Endothelial cell of umbilical vein (primary cell): Measurements from ENCODE around the gene GRIK1. TPM values are rescaled to one million over a fixed set of nuclear protein-coding genes. Genes with fewer than 3 reads are reported as not detected.

Source experiments
- BruUV-seq: library from RNA; stranded (reverse); fragments of 400-500 nt; replicated peaks from 2 replicates; lab custom pipeline; 2021; lab: Mats Ljungman, UMichigan
- CTCF ChIA-PET: fragments of 300-600, 350-600 bp; sonication (Branson Sonifier 250); formaldehyde crosslinking; loops from one replicate; lab custom pipeline; 2021; ENCODE audit warnings: antibody characterized with exemption, inconsistent platforms; lab: Charles Lee
- POLR2A ChIA-PET: fragments of 300-600, 350-600 bp; sonication (Branson Sonifier 250); formaldehyde crosslinking; loops from one replicate; lab custom pipeline; 2021; ENCODE audit warnings: antibody characterized with exemption, inconsistent platforms; lab: Charles Lee
- DNase-seq: peaks from one replicate; pipeline ENCODE4 v3.0.0-alpha.2; 2011; ENCODE audit warnings: low read depth, low spot score
- FAIRE-seq: peaks from 2 replicates; lab custom pipeline; 2011; peaks lifted over from hg19 to GRCh38; lab: Jason Lieb, UNC
- H2AFZ ChIP-seq: 2 replicates; pipeline ENCODE4 v1.6.0; 2012; ENCODE audit warnings: low read depth, low read length, control low read depth, inconsistent platforms
- H3K27ac ChIP-seq: 2 replicates; pipeline ENCODE4 v1.5.1; 2011; ENCODE audit warnings: low read depth, mild to moderate bottlenecking, control low read depth, low read length, moderate library complexity; ENCODE audit not compliant: insufficient read depth
- H3K27me3 ChIP-seq, 2 experiments: 2 replicates each; pipeline versions ENCODE4 v1.6.0 to v1.6.1; 2011; ENCODE audit warnings: low read length in 2 of 2, mixed read lengths in 1 of 2; ENCODE audit not compliant: control insufficient read depth in 2 of 2, insufficient read depth in 2 of 2
- H3K36me3 ChIP-seq, 2 experiments: 2 replicates in 1 of 2; 3 replicates in 1 of 2; pipeline ENCODE4 v1.5.1; 2011; ENCODE audit warnings: low read length in 2 of 2, mild to moderate bottlenecking in 1 of 2, moderate library complexity in 1 of 2; ENCODE audit not compliant: control insufficient read depth in 2 of 2, insufficient read depth in 2 of 2; ENCODE audit errors: extremely low read depth in 1 of 2
- H3K4me1 ChIP-seq: 3 replicates; pipeline ENCODE4 v1.5.1; 2011; ENCODE audit warnings: mild to moderate bottlenecking, low read length; ENCODE audit not compliant: control insufficient read depth, insufficient read depth; ENCODE audit errors: extremely low read depth
- H3K4me2 ChIP-seq: 2 replicates; pipeline ENCODE4 v1.6.1; 2011; ENCODE audit warnings: low read length, control low read depth, mixed read lengths; ENCODE audit not compliant: insufficient read depth
- H3K4me3 ChIP-seq, 3 experiments: fragments of 200-600 bp in 1 of 3; sonication (generic), shearing (Covaris generic) in 1 of 3; replicated peaks in 1 of 3; 2 replicates each; pipeline ENCODE4 v1.5.1; 2011 to 2016; ENCODE audit warnings: control low read depth in 3 of 3, low read length in 3 of 3, mild to moderate bottlenecking in 2 of 3, inconsistent platforms in 1 of 3, low read depth in 1 of 3, moderate library complexity in 1 of 3; ENCODE audit not compliant: insufficient read depth in 1 of 3
- H3K79me2 ChIP-seq: 2 replicates; pipeline ENCODE4 v1.6.0; 2012; ENCODE audit warnings: low read length, inconsistent platforms; ENCODE audit not compliant: control insufficient read depth, insufficient read depth
- H3K9ac ChIP-seq: replicated peaks from 2 replicates; pipeline ENCODE3; 2011; ENCODE audit warnings: low read length, control low read depth; ENCODE audit not compliant: insufficient read depth; ENCODE audit errors: extremely low read depth
- H3K9me1 ChIP-seq: replicated peaks from 3 replicates; pipeline ENCODE4 v1.6.0; 2011; ENCODE audit warnings: mild to moderate bottlenecking, low read length; ENCODE audit not compliant: control insufficient read depth, insufficient read depth; ENCODE audit errors: extremely low read depth
- H3K9me3 ChIP-seq: replicated peaks from 2 replicates; pipeline ENCODE4 v1.5.1; 2012; ENCODE audit warnings: low read length, inconsistent platforms; ENCODE audit not compliant: control insufficient read depth, insufficient read depth
- H4K20me1 ChIP-seq: replicated peaks from 2 replicates; pipeline ENCODE3; 2011; ENCODE audit warnings: mild to moderate bottlenecking, low read length; ENCODE audit not compliant: control insufficient read depth, insufficient read depth; ENCODE audit errors: extremely low read depth
- FOS ChIP-seq: IDR thresholded peaks from 2 replicates; pipeline ENCODE4 v1.6.1; 2011; ENCODE audit warnings: mild to moderate bottlenecking, low read length, moderate library complexity, borderline replicate concordance; ENCODE audit not compliant: insufficient read depth
- JUN ChIP-seq: IDR thresholded peaks from 2 replicates; pipeline ENCODE4 v1.6.1; 2011; ENCODE audit warnings: borderline replicate concordance, low read depth; ENCODE audit not compliant: insufficient read length, insufficient read depth
- MYC ChIP-seq: IDR thresholded peaks from one replicate; pipeline ENCODE4 v1.6.1; 2011; ENCODE audit warnings: mild to moderate bottlenecking, low read depth, low read length
- POLR2A ChIP-seq: IDR thresholded peaks from 2 replicates; pipeline ENCODE4 v1.6.1; 2012; ENCODE audit warnings: low read depth, mild to moderate bottlenecking, control low read depth, low read length
- POLR2AphosphoS5 ChIP-seq: IDR thresholded peaks from 2 replicates; pipeline ENCODE4 v1.6.1; 2012; ENCODE audit warnings: low read depth, mild to moderate bottlenecking, control low read depth, low read length, moderate library complexity; ENCODE audit not compliant: insufficient read depth
- dilution Hi-C: fragments of 300-500 bp; cut with MboI; formaldehyde crosslinking; loops from one replicate; pipeline ENCODE4 v1.15.0; 2019; ENCODE audit warnings: low sequenced_read_pairs; ENCODE audit not compliant: extremely low pct_ligation_motif_present
- intact Hi-C: fragments of 100-400 bp; cut with micrococcal nuclease; formaldehyde crosslinking; loops from one replicate; pipeline ENCODE4 v1.10.0; 2022
- polyA plus RNA-seq, 4 experiments: library from polyadenylated mRNA; depleted of rRNA in 3 of 4; stranded (reverse) in 3 of 4; unstranded in 1 of 4; fragments of >200 nt; gene quantifications; 2 replicates each; pipeline versions ENCODE4 v1.2.1 to v1.2.3, GENCODE V29; 2011 to 2012; ENCODE audit warnings: missing spikeins in 1 of 4
- total RNA-seq: library from RNA; stranded (reverse); gene quantifications from 2 replicates; pipeline ENCODE4 v1.2.3, GENCODE V29; 2021
- TF ChIP-seq, protein P1 (sequence below): IDR thresholded peaks from 2 replicates; pipeline ENCODE4 v1.6.1; 2011; ENCODE audit not compliant: insufficient read depth, insufficient read length
- TF ChIP-seq, protein P2 (sequence below), 2 donors: IDR thresholded peaks; 1 replicate in 1 of 2; 2 replicates in 1 of 2; pipeline ENCODE4 v1.5.1; 2011; ENCODE audit warnings: low read length in 2 of 2, mild to moderate bottlenecking in 2 of 2, moderate library complexity in 2 of 2, control low read depth in 1 of 2, inconsistent platforms in 1 of 2, low read depth in 1 of 2; ENCODE audit not compliant: insufficient read depth in 1 of 2; ENCODE audit errors: extremely low read depth in 1 of 2

The GRIK1 gene
- total and polyA plus RNA-seq, 2 donors (not counting 3 experiments of a cell fraction or from before 2014, with no cell fraction given): not detected

DNA sequence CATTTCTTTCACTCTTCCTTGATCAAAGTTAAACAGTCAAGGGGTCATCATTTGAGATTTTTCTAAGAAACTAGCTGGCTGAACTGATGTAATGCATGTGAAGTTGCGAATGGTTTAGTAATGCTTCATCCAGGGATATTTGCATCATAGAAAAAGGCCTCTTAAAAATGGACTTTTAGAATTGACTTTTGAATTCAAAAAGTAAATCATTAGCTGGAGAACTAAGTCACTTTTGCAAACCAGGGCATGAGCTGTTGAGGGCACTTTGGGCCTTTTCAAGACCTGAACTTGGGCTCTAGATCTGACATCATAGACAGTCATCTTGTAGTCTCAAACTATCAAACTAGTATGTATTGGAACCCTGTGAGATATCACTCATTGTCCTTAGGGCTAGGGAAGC lies 85.0 kb downstream of the GRIK1 start:
- POLR2A ChIA-PET: no interaction called here
- H3K4me1 ChIP-seq: no peaks in the 10 kb centered on the region
- CTCF ChIA-PET: no interaction called here
- no peaks in the 10 kb centered on the region for H3K9me3 ChIP-seq
- H2AFZ ChIP-seq: no peak overlapping the region
- dilution Hi-C loops (no loop called here), intact Hi-C loops (no loop called here)
- no peak overlapping the region for H3K9ac ChIP-seq
- TF ChIP-seq, protein P1, sequence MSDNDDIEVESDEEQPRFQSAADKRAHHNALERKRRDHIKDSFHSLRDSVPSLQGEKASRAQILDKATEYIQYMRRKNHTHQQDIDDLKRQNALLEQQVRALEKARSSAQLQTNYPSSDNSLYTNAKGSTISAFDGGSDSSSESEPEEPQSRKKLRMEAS: no peak
- TF ChIP-seq POLR2A (no peak), MYC (no peak), FOS (no peak), POLR2AphosphoS5 (no peak), JUN (no peak)
- TF ChIP-seq, protein P2, sequence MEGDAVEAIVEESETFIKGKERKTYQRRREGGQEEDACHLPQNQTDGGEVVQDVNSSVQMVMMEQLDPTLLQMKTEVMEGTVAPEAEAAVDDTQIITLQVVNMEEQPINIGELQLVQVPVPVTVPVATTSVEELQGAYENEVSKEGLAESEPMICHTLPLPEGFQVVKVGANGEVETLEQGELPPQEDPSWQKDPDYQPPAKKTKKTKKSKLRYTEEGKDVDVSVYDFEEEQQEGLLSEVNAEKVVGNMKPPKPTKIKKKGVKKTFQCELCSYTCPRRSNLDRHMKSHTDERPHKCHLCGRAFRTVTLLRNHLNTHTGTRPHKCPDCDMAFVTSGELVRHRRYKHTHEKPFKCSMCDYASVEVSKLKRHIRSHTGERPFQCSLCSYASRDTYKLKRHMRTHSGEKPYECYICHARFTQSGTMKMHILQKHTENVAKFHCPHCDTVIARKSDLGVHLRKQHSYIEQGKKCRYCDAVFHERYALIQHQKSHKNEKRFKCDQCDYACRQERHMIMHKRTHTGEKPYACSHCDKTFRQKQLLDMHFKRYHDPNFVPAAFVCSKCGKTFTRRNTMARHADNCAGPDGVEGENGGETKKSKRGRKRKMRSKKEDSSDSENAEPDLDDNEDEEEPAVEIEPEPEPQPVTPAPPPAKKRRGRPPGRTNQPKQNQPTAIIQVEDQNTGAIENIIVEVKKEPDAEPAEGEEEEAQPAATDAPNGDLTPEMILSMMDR (IDR thresholded peaks at IDR 0.05; ENCODE audit: extremely low read depth in 1 of 2, insufficient read depth in 1 of 2, low read depth in 1 of 2, low read length in 2 of 2): no peak
- H3K27ac ChIP-seq: no peak overlapping the region
- no TSS peak for BruUV-seq
- no peak overlapping the region for H3K4me2 ChIP-seq
- no peaks in the 10 kb centered on the region for H3K36me3 ChIP-seq
- H4K20me1 ChIP-seq: no peaks in the 10 kb centered on the region
- H3K4me3 ChIP-seq: no peak overlapping the region
- no peaks in the 10 kb centered on the region for H3K27me3 ChIP-seq
- no peaks in the 10 kb centered on the region for H3K9me1 ChIP-seq
- DNase-seq (no peak), FAIRE-seq (no peak)
- H3K79me2 ChIP-seq: no peaks in the 10 kb centered on the region
